Lung (tissue), 12 donors: ENCODE measurements around the gene CA10. TPM values are rescaled to one million over a fixed set of nuclear protein-coding genes. Genes with fewer than 3 reads are reported as not detected.

Experiments used
- ATAC-seq: fragments of 200-7000 bp; cut with Tn5 transposase; one replicate; pipeline ENCODE4 v1.9.1; 2020; ENCODE audit warnings: moderate number of reproducible peaks; ENCODE audit not compliant: insufficient read depth, low FRiP score
- DNase-seq, 3 donors: peaks; one replicate each; pipeline ENCODE4 v3.0.0-alpha.2; 2013 to 2017
- H3K27ac ChIP-seq, 2 donors: one replicate each; pipeline ENCODE4 v1.5.1; 2013; ENCODE audit warnings: mild to moderate bottlenecking in 2 of 2, moderate library complexity in 2 of 2, control low read depth in 1 of 2, inconsistent platforms in 1 of 2, low read depth in 1 of 2, low read length in 1 of 2
- H3K27me3 ChIP-seq, 3 donors: one replicate each; pipeline ENCODE4 v1.5.1; 2013; ENCODE audit warnings: low read length in 2 of 3; ENCODE audit not compliant: control insufficient read depth in 3 of 3, insufficient read depth in 3 of 3
- H3K36me3 ChIP-seq, 4 donors: one replicate each; pipeline ENCODE4 v1.5.1; 2013; ENCODE audit warnings: low read length in 4 of 4, mild to moderate bottlenecking in 1 of 4, moderate library complexity in 1 of 4; ENCODE audit not compliant: control insufficient read depth in 4 of 4, insufficient read depth in 4 of 4
- H3K4me1 ChIP-seq, 5 donors: one replicate each; pipeline ENCODE4 v1.5.1; 2013; ENCODE audit warnings: low read length in 5 of 5, mild to moderate bottlenecking in 2 of 5, moderate library complexity in 1 of 5; ENCODE audit not compliant: control insufficient read depth in 5 of 5, insufficient read depth in 5 of 5
- H3K4me3 ChIP-seq: one replicate; pipeline ENCODE4 v1.5.1; 2013; ENCODE audit warnings: mild to moderate bottlenecking, control low read depth, moderate library complexity
- H3K9ac ChIP-seq, 2 donors: one replicate each; pipeline ENCODE4 v1.5.1; 2013; ENCODE audit warnings: low read length in 2 of 2, control low read depth in 1 of 2; ENCODE audit not compliant: insufficient read depth in 1 of 2
- H3K9me3 ChIP-seq, 4 donors: one replicate each; pipeline ENCODE4 v1.5.1; 2013; ENCODE audit warnings: low read length in 3 of 4, mild to moderate bottlenecking in 1 of 4, moderate library complexity in 1 of 4; ENCODE audit not compliant: control insufficient read depth in 4 of 4, insufficient read depth in 3 of 4
- WGBS, 2 donors: extraction: QIAGEN DNeasy Blood & Tissue Kit; methylation state at CpG; one replicate each; pipeline ENCODE4 v1.1.7; 2013; 5-methylcytosine and 5-hydroxymethylcytosine counted together
- polyA plus RNA-seq, 2 donors: library from polyadenylated mRNA; stranded (reverse); fragments of 200-250 nt; gene quantifications; one replicate each; pipeline ENCODE4 v1.2.1, GENCODE V29; 2013
- total RNA-seq, 2 donors: library from RNA; depleted of rRNA in 1 of 2; stranded (reverse); fragments of >200 nt in 1 of 2; gene quantifications; one replicate each; pipeline ENCODE4 v1.2.1, GENCODE V29; 2014 to 2021
- TF ChIP-seq, protein P1 (sequence below): IDR thresholded peaks from 2 replicates; pipeline ENCODE4 v1.5.1; 2012; ENCODE audit warnings: mild to moderate bottlenecking; ENCODE audit errors: control extremely low read depth, extremely low read depth
- donor health status: control.
- donor health status: control.
- donor health status: Bipolar disorder and iron deficiency.
- donor health status: healthy.
- donor health status: DM: yes; HTN: yes; CAD: no.

Gene CA10
- total and polyA plus RNA-seq, 4 donors: 0.04 to 0.17 TPM; not detected in 2

GRCh38 chr17:51937264-51937663 is 221.2 kb downstream of the CA10 start:
- TF ChIP-seq, protein P1, sequence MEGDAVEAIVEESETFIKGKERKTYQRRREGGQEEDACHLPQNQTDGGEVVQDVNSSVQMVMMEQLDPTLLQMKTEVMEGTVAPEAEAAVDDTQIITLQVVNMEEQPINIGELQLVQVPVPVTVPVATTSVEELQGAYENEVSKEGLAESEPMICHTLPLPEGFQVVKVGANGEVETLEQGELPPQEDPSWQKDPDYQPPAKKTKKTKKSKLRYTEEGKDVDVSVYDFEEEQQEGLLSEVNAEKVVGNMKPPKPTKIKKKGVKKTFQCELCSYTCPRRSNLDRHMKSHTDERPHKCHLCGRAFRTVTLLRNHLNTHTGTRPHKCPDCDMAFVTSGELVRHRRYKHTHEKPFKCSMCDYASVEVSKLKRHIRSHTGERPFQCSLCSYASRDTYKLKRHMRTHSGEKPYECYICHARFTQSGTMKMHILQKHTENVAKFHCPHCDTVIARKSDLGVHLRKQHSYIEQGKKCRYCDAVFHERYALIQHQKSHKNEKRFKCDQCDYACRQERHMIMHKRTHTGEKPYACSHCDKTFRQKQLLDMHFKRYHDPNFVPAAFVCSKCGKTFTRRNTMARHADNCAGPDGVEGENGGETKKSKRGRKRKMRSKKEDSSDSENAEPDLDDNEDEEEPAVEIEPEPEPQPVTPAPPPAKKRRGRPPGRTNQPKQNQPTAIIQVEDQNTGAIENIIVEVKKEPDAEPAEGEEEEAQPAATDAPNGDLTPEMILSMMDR: no peak
- H3K9me3 ChIP-seq: no peaks in the 10 kb centered on the region
- no peaks in the 10 kb centered on the region for H3K4me1 ChIP-seq
- H3K27ac ChIP-seq: no peak overlapping the region
- no peaks in the 10 kb centered on the region for H3K27me3 ChIP-seq
- no peaks in the 10 kb centered on the region for H3K36me3 ChIP-seq
- no peak overlapping the region for H3K9ac ChIP-seq
- no peak for DNase-seq
- no peak for ATAC-seq
- no peak overlapping the region for H3K4me3 ChIP-seq

DNA sequence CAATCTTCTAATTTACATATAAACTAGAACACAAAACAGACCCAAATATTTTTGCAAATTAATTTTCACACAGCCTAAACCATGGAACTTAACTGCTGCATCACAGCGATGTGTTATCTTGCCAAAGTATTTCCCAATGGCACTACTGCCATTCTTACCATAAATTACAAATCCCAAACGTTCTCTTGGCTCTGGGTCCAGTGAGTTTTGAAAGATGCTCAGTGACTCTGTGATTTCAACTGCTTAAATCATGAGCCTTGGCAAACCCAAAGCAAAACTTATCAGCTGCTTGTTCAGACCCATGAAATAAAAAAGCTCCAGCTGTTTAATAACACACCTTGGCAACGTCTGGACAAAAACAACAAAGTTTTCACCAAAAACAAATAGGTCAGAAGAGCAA is 223.0 kb downstream of the CA10 start:
- TF ChIP-seq, protein P1: no peak
- ATAC-seq: no peak
- H3K4me1 ChIP-seq: no peaks in the 10 kb centered on the region
- no peak overlapping the region for H3K4me3 ChIP-seq
- DNase-seq: no peak
- WGBS, 2 donors: 47 to 54% methylated on average over 3 of the region's 3 CpGs
- no peaks in the 10 kb centered on the region for H3K27me3 ChIP-seq
- no peaks in the 10 kb centered on the region for H3K9me3 ChIP-seq
- no peak overlapping the region for H3K27ac ChIP-seq
- H3K9ac ChIP-seq: no peak overlapping the region
- no peaks in the 10 kb centered on the region for H3K36me3 ChIP-seq

GRCh38 chr17:51933647-51934046 is 224.9 kb downstream of the CA10 start:
- no peaks in the 10 kb centered on the region for H3K27me3 ChIP-seq
- no peaks in the 10 kb centered on the region for H3K4me1 ChIP-seq
- no peak overlapping the region for H3K4me3 ChIP-seq
- DNase-seq (no peak), ATAC-seq (no peak)
- no peaks in the 10 kb centered on the region for H3K36me3 ChIP-seq
- H3K9me3 ChIP-seq: no peaks in the 10 kb centered on the region
- no peak overlapping the region for H3K9ac ChIP-seq
- H3K27ac ChIP-seq: no peak overlapping the region
- TF ChIP-seq, protein P1: no peak
- 92 to 94% methylated on average over 7 of the region's 7 CpGs for whole genome bisulfite sequencing, 2 donors

GRCh38 chr17:51926448-51926847 is 232.1 kb downstream of the CA10 start:
- ATAC-seq: no peak
- WGBS, 2 donors: 71 to 75% methylated on average over 4 of the region's 4 CpGs
- Histone ChIP-seq H3K9ac (no peak overlapping the region), H3K9me3 (no peaks in the 10 kb centered on the region), H3K36me3 (no peaks in the 10 kb centered on the region), H3K4me3 (no peak overlapping the region), H3K27ac (no peak overlapping the region), H3K4me1 (no peaks in the 10 kb centered on the region), H3K27me3 (no peaks in the 10 kb centered on the region)
- TF ChIP-seq, protein P1: no peak
- DNase-seq: no peak
